Natural killer cell (primary cell): ENCODE results near the gene TENT4B. TPM values are rescaled to one million over a fixed set of nuclear protein-coding genes. Genes with fewer than 3 reads are reported as not detected.

Experiments used
- ATAC-seq, 3 donors: fragments of 150-1000 bp in 2 of 3; fragments of 200-7000 bp in 1 of 3; cut with Tn5 transposase; 1 replicate in 1 of 3; 2 replicates in 2 of 3; pipeline ENCODE4 v1.10.0; 2021; ENCODE audit warnings: mild to moderate bottlenecking in 2 of 3, moderate library complexity in 2 of 3
- DNase-seq, 2 donors: peaks; one replicate each; pipeline versions ENCODE4 v3.0.0 to v3.0.0-alpha.2; 2013 to 2021; ENCODE audit warnings: mixed read lengths in 1 of 2
- H3K27ac ChIP-seq: one replicate; pipeline ENCODE4 v1.5.1; 2013; ENCODE audit warnings: mild to moderate bottlenecking, low read length
- H3K27me3 ChIP-seq: one replicate; pipeline ENCODE4 v1.6.1; 2013; ENCODE audit warnings: low read length; ENCODE audit not compliant: control insufficient read depth, insufficient read depth
- H3K36me3 ChIP-seq: one replicate; pipeline ENCODE4 v1.6.1; 2013; ENCODE audit warnings: low read length; ENCODE audit not compliant: control insufficient read depth, insufficient read depth
- H3K4me1 ChIP-seq: one replicate; pipeline ENCODE4 v1.6.1; 2013; ENCODE audit warnings: low read length; ENCODE audit not compliant: control insufficient read depth, insufficient read depth
- H3K4me3 ChIP-seq: one replicate; pipeline ENCODE4 v1.5.1; 2013; ENCODE audit warnings: low read length
- H3K9me3 ChIP-seq: one replicate; pipeline ENCODE4 v1.6.1; 2013; ENCODE audit warnings: low read length; ENCODE audit not compliant: control insufficient read depth, insufficient read depth
- H3K27ac Mint-ChIP-seq, 2 donors: one replicate each; pipeline ENCODE4 v1.8.0; 2022; ENCODE audit warnings: mild to moderate bottlenecking in 2 of 2, mixed read lengths in 2 of 2, moderate library complexity in 1 of 2
- H3K27me3 Mint-ChIP-seq, 2 donors: one replicate each; pipeline ENCODE4 v1.8.0; 2022; ENCODE audit warnings: low read depth in 2 of 2, mixed read lengths in 2 of 2
- H3K36me3 Mint-ChIP-seq: one replicate; pipeline ENCODE4 v1.8.0; 2022; ENCODE audit warnings: mixed read lengths
- H3K4me1 Mint-ChIP-seq, 2 donors: one replicate each; pipeline ENCODE4 v1.8.0; 2022; ENCODE audit warnings: mixed read lengths in 2 of 2
- H3K4me3 Mint-ChIP-seq: one replicate; pipeline ENCODE4 v1.8.0; 2022; ENCODE audit warnings: mild to moderate bottlenecking, moderate library complexity, mixed read lengths
- H3K9me3 Mint-ChIP-seq, 2 donors: one replicate each; pipeline ENCODE4 v1.8.0; 2022; ENCODE audit warnings: mixed read lengths in 2 of 2
- WGBS: methylation state at CpG from one replicate; pipeline ENCODE4 v1.1.7; 2013; ENCODE audit warnings: missing lambda C conversion rate; ENCODE audit not compliant: insufficient coverage; 5-methylcytosine and 5-hydroxymethylcytosine counted together
- intact Hi-C: fragments of 100-400 bp; cut with micrococcal nuclease; formaldehyde crosslinking; loops from one replicate; pipeline ENCODE4 v1.14.2; 2022
- total RNA-seq, 4 donors: library from RNA; stranded (reverse); fragments of 120-200 nt in 1 of 4; gene quantifications; one replicate each; pipeline versions ENCODE4 v1.2.3 to v1.2.4, GENCODE V29; 2013 to 2022
- TF ChIP-seq, protein P1 (sequence below): fragments of 200-600 bp; IDR thresholded peaks from one replicate; pipeline ENCODE4 v1.8.0; 2022; ENCODE audit warnings: antibody characterized with exemption

Gene TENT4B
- total RNA-seq, 3 donors from 2014 or later (not counting 1 experiment from before 2014, with no cell fraction given): 37.5 to 48.7 (median 44.4) TPM

DNA sequence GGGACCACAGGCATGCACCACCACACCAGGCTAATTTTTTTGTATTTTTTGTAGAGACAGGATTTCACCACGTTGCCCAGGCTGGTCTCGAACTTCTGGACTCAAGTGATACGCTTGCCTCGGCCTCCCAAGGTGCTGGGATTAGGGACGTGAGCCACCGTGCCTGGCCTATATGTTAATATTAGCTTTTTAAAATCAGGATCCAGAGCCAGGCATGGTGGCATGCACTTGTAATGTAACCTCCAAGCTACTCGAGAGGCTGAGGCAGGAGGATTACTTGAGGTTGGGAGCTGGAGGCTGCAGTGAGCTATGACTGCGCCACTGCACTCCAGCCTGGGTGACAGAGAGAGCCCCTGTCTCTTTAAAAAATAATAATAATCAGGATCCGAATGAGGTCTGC, 104.8 kb downstream of the TENT4B start:
- H3K27me3 Mint-ChIP-seq: no peaks in the 10 kb centered on the region
- Histone ChIP-seq H3K9me3 (no peaks in the 10 kb centered on the region), H3K4me1 (peaks cover 31% of the 10 kb centered on the region), H3K36me3 (no peaks in the 10 kb centered on the region), H3K4me3 (no peak overlapping the region), H3K27me3 (no peaks in the 10 kb centered on the region), H3K27ac (no peak overlapping the region)
- H3K27ac Mint-ChIP-seq: no peak overlapping the region
- no peak overlapping the region for H3K4me3 Mint-ChIP-seq
- ATAC-seq (no peak), DNase-seq (no peak)
- H3K36me3 Mint-ChIP-seq: no peaks in the 10 kb centered on the region
- TF ChIP-seq, protein P1, sequence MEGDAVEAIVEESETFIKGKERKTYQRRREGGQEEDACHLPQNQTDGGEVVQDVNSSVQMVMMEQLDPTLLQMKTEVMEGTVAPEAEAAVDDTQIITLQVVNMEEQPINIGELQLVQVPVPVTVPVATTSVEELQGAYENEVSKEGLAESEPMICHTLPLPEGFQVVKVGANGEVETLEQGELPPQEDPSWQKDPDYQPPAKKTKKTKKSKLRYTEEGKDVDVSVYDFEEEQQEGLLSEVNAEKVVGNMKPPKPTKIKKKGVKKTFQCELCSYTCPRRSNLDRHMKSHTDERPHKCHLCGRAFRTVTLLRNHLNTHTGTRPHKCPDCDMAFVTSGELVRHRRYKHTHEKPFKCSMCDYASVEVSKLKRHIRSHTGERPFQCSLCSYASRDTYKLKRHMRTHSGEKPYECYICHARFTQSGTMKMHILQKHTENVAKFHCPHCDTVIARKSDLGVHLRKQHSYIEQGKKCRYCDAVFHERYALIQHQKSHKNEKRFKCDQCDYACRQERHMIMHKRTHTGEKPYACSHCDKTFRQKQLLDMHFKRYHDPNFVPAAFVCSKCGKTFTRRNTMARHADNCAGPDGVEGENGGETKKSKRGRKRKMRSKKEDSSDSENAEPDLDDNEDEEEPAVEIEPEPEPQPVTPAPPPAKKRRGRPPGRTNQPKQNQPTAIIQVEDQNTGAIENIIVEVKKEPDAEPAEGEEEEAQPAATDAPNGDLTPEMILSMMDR: no peak
- H3K4me1 Mint-ChIP-seq: peaks cover 48 to 58% of the 10 kb centered on the region in 2 donors
- intact Hi-C loops: no loop called here
- WGBS: 90% methylated on average over 9 of the region's 9 CpGs
- H3K9me3 Mint-ChIP-seq: no peaks in the 10 kb centered on the region

DNA sequence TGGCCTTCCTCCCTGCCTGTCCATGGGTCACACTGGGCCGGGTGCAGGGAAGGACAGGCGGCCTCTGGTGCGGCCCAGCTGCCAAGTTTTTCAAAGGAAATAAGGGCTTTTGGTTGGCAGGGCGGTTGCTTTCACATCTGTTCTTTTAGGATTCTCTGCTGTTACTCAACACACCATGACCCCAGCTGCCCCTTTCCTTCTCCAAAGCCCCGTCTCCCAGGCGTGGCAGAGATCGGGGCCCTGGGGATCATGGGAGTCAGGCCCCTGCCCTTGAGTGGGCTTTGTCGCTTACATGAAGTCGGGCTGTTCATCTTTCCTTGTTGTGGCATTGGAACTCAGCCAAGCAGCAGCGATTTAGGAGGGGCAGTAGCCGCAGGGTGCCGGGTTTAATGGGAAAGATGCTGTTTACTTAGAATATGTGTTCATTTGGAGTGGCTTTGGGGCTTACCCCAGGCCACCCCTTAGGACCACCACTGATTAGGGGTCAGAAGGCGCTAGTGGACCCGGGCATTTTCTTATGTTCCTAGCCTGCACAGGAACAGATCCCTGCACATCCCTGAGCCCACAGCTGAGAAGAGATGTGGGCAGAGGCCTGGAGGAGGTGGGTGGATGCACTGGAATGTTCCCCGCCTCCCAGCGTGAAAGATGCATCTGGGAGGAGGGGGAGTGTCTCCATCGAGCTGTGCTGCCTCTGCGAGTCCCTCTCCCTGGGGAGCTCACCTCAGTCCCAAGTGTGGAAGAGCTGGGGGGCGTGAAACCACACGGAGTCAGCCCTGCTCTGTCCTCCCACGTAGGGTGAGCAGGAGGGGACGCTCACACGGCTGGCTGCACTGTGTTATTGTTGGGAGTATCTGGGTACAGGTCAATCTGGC, 106.5 kb downstream of the TENT4B start:
- no peaks in the 10 kb centered on the region for H3K36me3 ChIP-seq
- 52% methylated on average over 23 of the region's 23 CpGs for WGBS
- Mint-ChIP-seq H3K4me1 (peaks cover 53 to 59% of the 10 kb centered on the region in 2 donors), H3K9me3 (no peaks in the 10 kb centered on the region), H3K27ac (peak overlapping the region; percentile 36 to 88), H3K36me3 (no peaks in the 10 kb centered on the region), H3K4me3 (peak overlapping the region; percentile 2), H3K27me3 (no peaks in the 10 kb centered on the region)
- TF ChIP-seq, protein P1: no peak
- H3K27ac ChIP-seq: no peak overlapping the region
- intact Hi-C loops: no loop called here
- no peaks in the 10 kb centered on the region for H3K9me3 ChIP-seq
- H3K27me3 ChIP-seq: no peaks in the 10 kb centered on the region
- H3K4me3 ChIP-seq: no peak overlapping the region
- DNase-seq: no peak
- ATAC-seq: no peak
- peaks cover 43% of the 10 kb centered on the region for H3K4me1 ChIP-seq

DNA sequence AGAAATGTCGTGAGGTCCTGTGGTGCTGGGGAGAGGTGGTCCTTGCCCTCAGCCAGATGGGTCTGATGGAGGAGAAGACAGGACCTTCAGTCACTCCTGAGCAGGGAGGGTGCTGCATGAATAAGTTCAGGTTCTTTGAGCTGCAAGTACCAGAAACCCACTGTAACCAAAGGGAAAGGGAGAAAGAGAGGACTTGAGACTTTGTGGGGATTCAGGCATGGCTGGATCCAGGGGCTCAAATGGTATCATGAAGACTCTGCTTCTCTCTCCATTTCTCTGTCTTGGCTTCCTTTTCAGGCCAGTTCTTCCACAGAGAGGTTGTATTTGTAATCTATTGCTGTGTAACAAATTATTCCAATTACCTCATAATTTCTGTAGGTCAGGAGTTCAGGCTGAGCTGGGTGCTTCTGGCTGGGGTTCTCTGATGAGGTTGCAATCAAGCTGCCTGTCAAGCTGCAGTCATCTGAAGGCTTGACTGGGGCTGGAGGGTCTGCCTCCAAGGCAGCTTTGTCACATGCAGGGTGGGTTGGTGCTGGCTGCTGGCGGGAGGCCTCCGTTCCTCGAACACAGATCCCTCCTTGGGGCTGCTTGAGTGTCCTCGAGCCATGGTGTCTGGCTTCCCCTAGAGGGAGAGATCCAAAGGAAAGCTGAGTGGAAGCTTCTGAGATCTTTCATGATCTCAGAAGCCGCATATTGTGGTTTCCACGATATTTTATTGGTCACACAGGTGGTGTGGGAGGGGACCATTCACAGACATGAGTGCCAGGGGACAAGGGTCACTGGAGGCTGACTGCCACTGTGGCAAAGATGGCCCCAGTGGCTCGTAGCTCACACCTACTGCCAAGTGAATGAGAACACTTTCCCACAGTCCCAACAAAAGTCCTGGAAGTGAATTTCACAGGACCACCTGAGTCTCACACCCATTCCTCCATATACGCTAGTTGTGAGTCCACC, 107.4 kb downstream of the TENT4B start:
- Mint-ChIP-seq H3K27me3 (no peaks in the 10 kb centered on the region), H3K4me1 (peaks cover 62 to 68% of the 10 kb centered on the region in 2 donors), H3K4me3 (peak overlapping the region; percentile 6), H3K9me3 (no peaks in the 10 kb centered on the region), H3K27ac (peak overlapping the region; percentile 36 to 88), H3K36me3 (no peaks in the 10 kb centered on the region)
- Histone ChIP-seq H3K4me1 (peaks cover 50% of the 10 kb centered on the region), H3K27ac (no peak overlapping the region), H3K9me3 (no peaks in the 10 kb centered on the region), H3K27me3 (no peaks in the 10 kb centered on the region), H3K4me3 (no peak overlapping the region), H3K36me3 (no peaks in the 10 kb centered on the region)
- TF ChIP-seq, protein P1: no peak
- DNase-seq: no peak
- WGBS: 90% methylated on average over 9 of the region's 9 CpGs
- no peak for ATAC-seq
- intact Hi-C loops: loop anchor here (1.0 kb wide), 1 partner anchor 7 kb away; no protein-coding TSS in a partner anchor
